ENCODE data around the gene YAP1.

Gene YAP1

GRCh38 chr11:102117472-102118113 is 7.3 kb downstream of the YAP1 start:
- Histone ChIP-seq H3K79me2 (ENCODE audit: control insufficient read depth, insufficient read depth, low read length, unreplicated experiment) (peaks cover 100% of the 10 kb centered on the region), H3K27ac (ENCODE audit: low read depth, low read length) (peak overlapping the region; percentile 77), H3K4me3 (ENCODE audit: low read depth, low read length) (peak overlapping the region; percentile 66), H3K4me1 (ENCODE audit: control insufficient read depth, insufficient read depth, low read length, unreplicated experiment) (peaks cover 76% of the 10 kb centered on the region), H2AFZ (ENCODE audit: low read length, unreplicated experiment) (no peak overlapping the region), H3K36me3 (ENCODE audit: insufficient read depth, low read length) (peaks cover 17% of the 10 kb centered on the region), H3K27me3 (ENCODE audit: insufficient read depth, low read length) (no peaks in the 10 kb centered on the region)

GRCh38 chr11:102118937-102119336 is 8.7 kb downstream of the YAP1 start:
- peaks cover 17% of the 10 kb centered on the region for H3K36me3 ChIP-seq (ENCODE audit: insufficient read depth, low read length)
- peaks cover 71% of the 10 kb centered on the region for H3K4me1 ChIP-seq (ENCODE audit: control insufficient read depth, insufficient read depth, low read length, unreplicated experiment)
- H3K4me3 ChIP-seq (ENCODE audit: low read depth, low read length), result no peak overlapping the region
- H2AFZ ChIP-seq (ENCODE audit: low read length, unreplicated experiment), result no peak overlapping the region
- H3K27ac ChIP-seq (ENCODE audit: low read depth, low read length), result peak overlapping the region; percentile 72
- no peaks in the 10 kb centered on the region for H3K27me3 ChIP-seq (ENCODE audit: insufficient read depth, low read length)
- peaks cover 97% of the 10 kb centered on the region for H3K79me2 ChIP-seq (ENCODE audit: control insufficient read depth, insufficient read depth, low read length, unreplicated experiment)

GRCh38 chr11:102119997-102120396 is 9.8 kb downstream of the YAP1 start:
- H3K27me3 ChIP-seq (ENCODE audit: insufficient read depth, low read length), result no peaks in the 10 kb centered on the region
- H2AFZ ChIP-seq (ENCODE audit: low read length, unreplicated experiment), result no peak overlapping the region
- H3K27ac ChIP-seq (ENCODE audit: low read depth, low read length), result peak overlapping the region; percentile 72
- H3K4me3 ChIP-seq (ENCODE audit: low read depth, low read length), result peak overlapping the region; percentile 43
- peaks cover 97% of the 10 kb centered on the region for H3K79me2 ChIP-seq (ENCODE audit: control insufficient read depth, insufficient read depth, low read length, unreplicated experiment)
- H3K4me1 ChIP-seq (ENCODE audit: control insufficient read depth, insufficient read depth, low read length, unreplicated experiment), result peaks cover 61% of the 10 kb centered on the region
- H3K36me3 ChIP-seq (ENCODE audit: insufficient read depth, low read length), result peaks cover 16% of the 10 kb centered on the region

- Histone ChIP-seq H3K27me3 (ENCODE audit: insufficient read depth, low read length) (no peaks in the 10 kb centered on the region), H2AFZ (ENCODE audit: low read length, unreplicated experiment) (no peak overlapping the region), H3K27ac (ENCODE audit: low read depth, low read length) (peak overlapping the region; percentile 72), H3K4me3 (ENCODE audit: low read depth, low read length) (peak overlapping the region; percentile 43), H3K79me2 (ENCODE audit: control insufficient read depth, insufficient read depth, low read length, unreplicated experiment) (peaks cover 97% of the 10 kb centered on the region), H3K4me1 (ENCODE audit: control insufficient read depth, insufficient read depth, low read length, unreplicated experiment) (peaks cover 56% of the 10 kb centered on the region), H3K36me3 (ENCODE audit: insufficient read depth, low read length) (peaks cover 12% of the 10 kb centered on the region; the same call in 1 of the 2 replicates)
Observed at GRCh38 chr11:102120437-102120973, 10.3 kb downstream of the YAP1 start.

GRCh38 chr11:102121329-102121728 is 11.1 kb downstream of the YAP1 start:
- Histone ChIP-seq H3K4me3 (ENCODE audit: low read depth, low read length) (no peak overlapping the region), H3K27me3 (ENCODE audit: insufficient read depth, low read length) (no peaks in the 10 kb centered on the region), H3K4me1 (ENCODE audit: control insufficient read depth, insufficient read depth, low read length, unreplicated experiment) (peaks cover 47% of the 10 kb centered on the region), H3K36me3 (ENCODE audit: insufficient read depth, low read length) (peaks cover 20% of the 10 kb centered on the region), H2AFZ (ENCODE audit: low read length, unreplicated experiment) (no peak overlapping the region), H3K27ac (ENCODE audit: low read depth, low read length) (no peak overlapping the region), H3K79me2 (ENCODE audit: control insufficient read depth, insufficient read depth, low read length, unreplicated experiment) (peaks cover 97% of the 10 kb centered on the region)

GRCh38 chr11:102134597-102134996 is 24.4 kb downstream of the YAP1 start:
- no peak overlapping the region for H3K27ac ChIP-seq (ENCODE audit: low read depth, low read length)
- peaks cover 89% of the 10 kb centered on the region for H3K79me2 ChIP-seq (ENCODE audit: control insufficient read depth, insufficient read depth, low read length, unreplicated experiment)
- H3K4me1 ChIP-seq (ENCODE audit: control insufficient read depth, insufficient read depth, low read length, unreplicated experiment), result peaks cover 22% of the 10 kb centered on the region
- H3K4me3 ChIP-seq (ENCODE audit: low read depth, low read length), result no peak overlapping the region
- H2AFZ ChIP-seq (ENCODE audit: low read length, unreplicated experiment), result no peak overlapping the region
- H3K27me3 ChIP-seq (ENCODE audit: insufficient read depth, low read length), result no peaks in the 10 kb centered on the region
- peaks cover 16% of the 10 kb centered on the region for H3K36me3 ChIP-seq (ENCODE audit: insufficient read depth, low read length)

GRCh38 chr11:102135256-102135655 is 25.0 kb downstream of the YAP1 start:
- Histone ChIP-seq H3K27me3 (ENCODE audit: insufficient read depth, low read length) (no peaks in the 10 kb centered on the region), H3K36me3 (ENCODE audit: insufficient read depth, low read length) (peaks cover 16% of the 10 kb centered on the region), H2AFZ (ENCODE audit: low read length, unreplicated experiment) (no peak overlapping the region), H3K4me1 (ENCODE audit: control insufficient read depth, insufficient read depth, low read length, unreplicated experiment) (peaks cover 28% of the 10 kb centered on the region), H3K4me3 (ENCODE audit: low read depth, low read length) (no peak overlapping the region), H3K79me2 (ENCODE audit: control insufficient read depth, insufficient read depth, low read length, unreplicated experiment) (peaks cover 89% of the 10 kb centered on the region), H3K27ac (ENCODE audit: low read depth, low read length) (no peak overlapping the region)

- Histone ChIP-seq H3K36me3 (ENCODE audit: insufficient read depth, low read length) (peaks cover 13% of the 10 kb centered on the region), H3K4me3 (ENCODE audit: low read depth, low read length) (peak overlapping the region; percentile 32; the same call in 1 of the 2 replicates), H3K27ac (ENCODE audit: low read depth, low read length) (peak overlapping the region; percentile 95), H2AFZ (ENCODE audit: low read length, unreplicated experiment) (no peak overlapping the region), H3K27me3 (ENCODE audit: insufficient read depth, low read length) (no peaks in the 10 kb centered on the region), H3K4me1 (ENCODE audit: control insufficient read depth, insufficient read depth, low read length, unreplicated experiment) (peaks cover 36% of the 10 kb centered on the region), H3K79me2 (ENCODE audit: control insufficient read depth, insufficient read depth, low read length, unreplicated experiment) (peaks cover 90% of the 10 kb centered on the region)
Observed at GRCh38 chr11:102138223-102138622, 28.0 kb downstream of the YAP1 start.

- H3K79me2 ChIP-seq (ENCODE audit: control insufficient read depth, insufficient read depth, low read length, unreplicated experiment), result peaks cover 90% of the 10 kb centered on the region
- no peaks in the 10 kb centered on the region for H3K27me3 ChIP-seq (ENCODE audit: insufficient read depth, low read length)
- peak overlapping the region; percentile 95 for H3K27ac ChIP-seq (ENCODE audit: low read depth, low read length)
- peaks cover 40% of the 10 kb centered on the region for H3K4me1 ChIP-seq (ENCODE audit: control insufficient read depth, insufficient read depth, low read length, unreplicated experiment)
- peak overlapping the region; percentile 32 for H3K4me3 ChIP-seq (ENCODE audit: low read depth, low read length)
- H2AFZ ChIP-seq (ENCODE audit: low read length, unreplicated experiment), result no peak overlapping the region
- peaks cover 13% of the 10 kb centered on the region for H3K36me3 ChIP-seq (ENCODE audit: insufficient read depth, low read length)
Observed at GRCh38 chr11:102138670-102139069, 28.4 kb downstream of the YAP1 start.

GRCh38 chr11:102139081-102139498 is 28.8 kb downstream of the YAP1 start:
- Histone ChIP-seq H3K27me3 (ENCODE audit: insufficient read depth, low read length) (no peaks in the 10 kb centered on the region), H3K36me3 (ENCODE audit: insufficient read depth, low read length) (peaks cover 13% of the 10 kb centered on the region), H2AFZ (ENCODE audit: low read length, unreplicated experiment) (no peak overlapping the region), H3K27ac (ENCODE audit: low read depth, low read length) (peak overlapping the region; percentile 95), H3K4me1 (ENCODE audit: control insufficient read depth, insufficient read depth, low read length, unreplicated experiment) (peaks cover 44% of the 10 kb centered on the region), H3K79me2 (ENCODE audit: control insufficient read depth, insufficient read depth, low read length, unreplicated experiment) (peaks cover 90% of the 10 kb centered on the region), H3K4me3 (ENCODE audit: low read depth, low read length) (peak overlapping the region; percentile 32)

GRCh38 chr11:102142333-102142732 is 32.1 kb downstream of the YAP1 start:
- Histone ChIP-seq H3K4me3 (ENCODE audit: low read depth, low read length) (no peak overlapping the region), H3K36me3 (ENCODE audit: insufficient read depth, low read length) (peaks cover 16% of the 10 kb centered on the region), H3K27ac (ENCODE audit: low read depth, low read length) (no peak overlapping the region), H3K79me2 (ENCODE audit: control insufficient read depth, insufficient read depth, low read length, unreplicated experiment) (peaks cover 91% of the 10 kb centered on the region), H2AFZ (ENCODE audit: low read length, unreplicated experiment) (no peak overlapping the region), H3K27me3 (ENCODE audit: insufficient read depth, low read length) (no peaks in the 10 kb centered on the region), H3K4me1 (ENCODE audit: control insufficient read depth, insufficient read depth, low read length, unreplicated experiment) (peaks cover 61% of the 10 kb centered on the region)

Data from ACC112 (cell line).